Motor neuron (in vitro differentiated cells): ENCODE results near the gene EXOC7. TPM values are rescaled to one million over a fixed set of nuclear protein-coding genes. Genes with fewer than 3 reads are reported as not detected.
A peak's percentile ranks its signal among the peaks of the same experiment; 100 is the strongest.
"Not testable (repeated sequence)": the region's sequence is repeated elsewhere in the genome, so short reads cannot be mapped to it uniquely, and the experiment has no call there.

Experiments used
- ATAC-seq, 8 experiments: fragments of 200-7000 bp; cut with Tn5 transposase; replicated peaks in 6 of 8; 2 replicates each; pipeline ENCODE4 v1.8.0; 2021; ENCODE audit warnings: mild to moderate bottlenecking in 8 of 8, moderate library complexity in 8 of 8
- H3K27ac ChIP-seq, 2 donors: fragments of 250-450 bp; sonication (Bioruptor Pico); 2 replicates each; pipeline ENCODE4 v1.9.0; 2021; ENCODE audit warnings: antibody characterized with exemption in 2 of 2, mild to moderate bottlenecking in 2 of 2, moderate library complexity in 1 of 2
- H3K4me1 ChIP-seq, 2 donors: fragments of 250-450 bp; sonication (Bioruptor Pico); replicated peaks in 1 of 2; 2 replicates each; pipeline ENCODE4 v1.6.1; 2021; ENCODE audit warnings: antibody characterized with exemption in 2 of 2, mild to moderate bottlenecking in 2 of 2, moderate library complexity in 1 of 2
- H3K4me3 ChIP-seq, 5 donors: fragments of 250-450 bp; sonication (Bioruptor Pico); 2 replicates each; pipeline ENCODE4 v1.9.0; 2021; ENCODE audit warnings: antibody characterized with exemption in 5 of 5, mild to moderate bottlenecking in 5 of 5, moderate library complexity in 4 of 5
- WGBS, 10 experiments: fragments of 450-650 bp; shearing (Covaris generic); methylation state at CpG; one replicate each; pipeline ENCODE4 v1.0.0; 2022; 5-methylcytosine and 5-hydroxymethylcytosine counted together
- in situ Hi-C, 9 experiments: fragments of 400-800 bp; cut with MboI; loops; one replicate each; pipeline ENCODE4 v1.15.0; 2021; ENCODE audit warnings: low sequenced_read_pairs in 9 of 9, low pct_unique_long_range_greater_than_20kb in 2 of 9; ENCODE audit not compliant: unreplicated experiment in 9 of 9
- total RNA-seq, 8 experiments: library from RNA; unstranded; fragments of 300-600 nt; gene quantifications; 2 replicates each; pipeline versions ENCODE4 v1.2.3 to v1.2.4, GENCODE V29; 2022

EXOC7 gene
- total RNA-seq, 8 experiments from 2014 or later: 39.6 to 105 (median 64.7) TPM

GRCh38 chr17:76042868-76043267 lies 60.7 kb downstream of the EXOC7 start:
- H3K4me3 ChIP-seq, in situ Hi-C loops, ATAC-seq, H3K4me1 ChIP-seq, H3K27ac ChIP-seq: not testable (repeated sequence)
- WGBS, 10 experiments: 92 to 100% (median 100%) methylated on average over 1 to 3 of the region's 3 CpGs; no CpG with 5 or more reads in 3 of the 10 experiments

GRCh38 chr17:76040376-76040775 lies 63.2 kb downstream of the EXOC7 start:
- ATAC-seq: no peak
- in situ Hi-C loops: no loop called here
- Histone ChIP-seq H3K4me3 (no peak overlapping the region), H3K4me1 (peaks cover 7 to 13% of the 10 kb centered on the region in 2 donors), H3K27ac (no peak overlapping the region)
- 47 to 94% (median 67%) methylated on average over 1 to 5 of the region's 6 CpGs; no CpG with 5 or more reads in 2 of the 10 experiments for WGBS, 10 experiments

GRCh38 chr17:76039121-76039520 lies 64.5 kb downstream of the EXOC7 start:
- in situ Hi-C loops: no loop called here
- peak in 6 of 8 experiments; percentile 45 to 96 (median 84) for ATAC-seq
- WGBS, 10 experiments: 53 to 100% (median 80%) methylated on average over 2 to 5 of the region's 6 CpGs; no CpG with 5 or more reads in 2 of the 10 experiments
- no peak overlapping the region for H3K4me3 ChIP-seq
- H3K4me1 ChIP-seq: peaks cover 7 to 17% of the 10 kb centered on the region in 2 donors
- no peak overlapping the region for H3K27ac ChIP-seq

- ATAC-seq: no peak
- H3K4me3 ChIP-seq: no peak overlapping the region
- no peak overlapping the region for H3K27ac ChIP-seq
- in situ Hi-C loops: no loop called here
- H3K4me1 ChIP-seq: peaks cover 7 to 17% of the 10 kb centered on the region in 2 donors
- WGBS, 10 experiments: 50 to 100% (median 90%) methylated on average over 1 to 3 of the region's 3 CpGs; no CpG with 5 or more reads in 3 of the 10 experiments
Measured at GRCh38 chr17:76038050-76038449, 65.5 kb downstream of the EXOC7 start.

- ATAC-seq: peak; percentile 25 to 94 (median 63)
- no peak overlapping the region for H3K27ac ChIP-seq
- WGBS, 10 experiments: 31 to 71% (median 42%) methylated on average over 1 to 10 of the region's 22 CpGs; no CpG with 5 or more reads in 3 of the 10 experiments
- in situ Hi-C loops: no loop called here
- no peak overlapping the region for H3K4me3 ChIP-seq
- H3K4me1 ChIP-seq: peaks cover 7 to 17% of the 10 kb centered on the region in 2 donors
Measured at GRCh38 chr17:76036497-76037261, 66.9 kb downstream of the EXOC7 start.

- peaks cover 7 to 20% of the 10 kb centered on the region in 2 donors for H3K4me1 ChIP-seq
- in situ Hi-C loops: no loop called here
- WGBS, 10 experiments: 0 to 100% (median 77%) methylated on average over 1 to 11 of the region's 13 CpGs; no CpG with 5 or more reads in 1 of the 10 experiments
- no peak overlapping the region for H3K4me3 ChIP-seq
- ATAC-seq: peak in 3 of 8 experiments; percentile 22 to 77 (median 45)
- no peak overlapping the region for H3K27ac ChIP-seq
Measured at GRCh38 chr17:76034428-76035350, 68.9 kb downstream of the EXOC7 start.

GRCh38 chr17:76033139-76033538 lies 70.4 kb downstream of the EXOC7 start:
- Histone ChIP-seq H3K4me1 (peaks cover 7 to 22% of the 10 kb centered on the region in 2 donors), H3K4me3 (no peak overlapping the region), H3K27ac (no peak overlapping the region)
- 75 to 100% (median 92%) methylated on average over 1 to 5 of the region's 6 CpGs; no CpG with 5 or more reads in 2 of the 10 experiments for WGBS, 10 experiments
- no peak for ATAC-seq
- in situ Hi-C loops: no loop called here

GRCh38 chr17:76032780-76033108 lies 70.8 kb downstream of the EXOC7 start:
- Histone ChIP-seq H3K4me3 (no peak overlapping the region), H3K27ac (no peak overlapping the region), H3K4me1 (peaks cover 7 to 22% of the 10 kb centered on the region in 2 donors)
- in situ Hi-C loops: no loop called here
- WGBS, 10 experiments: 80 to 100% (median 100%) methylated on average over 1 to 4 of the region's 5 CpGs; no CpG with 5 or more reads in 1 of the 10 experiments
- ATAC-seq: no peak

- Histone ChIP-seq H3K4me1 (peaks cover 7 to 22% of the 10 kb centered on the region in 2 donors), H3K4me3 (no peak overlapping the region), H3K27ac (no peak overlapping the region)
- ATAC-seq: no peak
- in situ Hi-C loops: no loop called here
- 60 to 94% (median 70%) methylated on average over 3 to 9 of the region's 20 CpGs; no CpG with 5 or more reads in 4 of the 10 experiments for WGBS, 10 experiments
Measured at GRCh38 chr17:76032073-76032779, 71.4 kb downstream of the EXOC7 start.

Other genes with a start within 250 kb of the EXOC7 start
- gene WBP2, start 248.5 kb downstream of the EXOC7 start, total RNA-seq: 10 to 100 TPM; 51.3 to 86.5 (median 60.1) TPM
- 10 to 100 TPM in 2 of 8 experiments, 1 to 10 TPM in 5, under 1 TPM in 1; 0.67 to 15.1 (median 4.8) TPM for gene TRIM47, start 225.2 kb downstream of the EXOC7 start, total RNA-seq
- 10 to 100 TPM in 7 of 8 experiments, 1 to 10 TPM in 1; 8.7 to 22.5 (median 13.4) TPM for gene TRIM65, start 206.8 kb downstream of the EXOC7 start, total RNA-seq
- gene MRPL38, start 198.9 kb downstream of the EXOC7 start, total RNA-seq: 10 to 100 TPM; 31.1 to 77.0 (median 47.0) TPM
- gene FBF1, start 162.7 kb downstream of the EXOC7 start, total RNA-seq: 10 to 100 TPM in 3 of 8 experiments, 1 to 10 TPM in 5; 4.8 to 14.7 (median 7.6) TPM
- gene ACOX1, start 124.6 kb downstream of the EXOC7 start, total RNA-seq: 100 to 1,000 TPM in 1 of 8 experiments, 10 to 100 TPM in 7; 14.6 to 106 (median 32.4) TPM
- 10 to 100 TPM in 6 of 8 experiments, 1 to 10 TPM in 2; 7.8 to 29.8 (median 15.4) TPM for gene TEN1, start 124.5 kb downstream of the EXOC7 start, total RNA-seq
- 10 to 100 TPM in 1 of 8 experiments, 1 to 10 TPM in 7; 3.5 to 11.0 (median 6.2) TPM for gene CDK3, start 102.9 kb downstream of the EXOC7 start, total RNA-seq
- 1 to 10 TPM in 1 of 8 experiments, under 1 TPM in 6, not detected in 1; 0.05 to 1.0 (median 0.59) TPM for gene EVPL, start 76.5 kb downstream of the EXOC7 start, total RNA-seq
- 10 to 100 TPM; 21.2 to 70.9 (median 36.4) TPM for gene SRP68, start 31.3 kb downstream of the EXOC7 start, total RNA-seq
- under 1 TPM in 6 of 8 experiments, not detected in 2; 0.11 to 0.81 (median 0.46) TPM for gene GALR2, start 29.0 kb downstream of the EXOC7 start, total RNA-seq
- gene ZACN, start 24.6 kb downstream of the EXOC7 start, total RNA-seq: 10 to 100 TPM; 13.1 to 37.3 (median 20.9) TPM
- gene FOXJ1, start 37.5 kb upstream of the EXOC7 start, total RNA-seq: 10 to 100 TPM in 1 of 8 experiments, 1 to 10 TPM in 4, under 1 TPM in 3; 0.41 to 83.2 (median 3.0) TPM
- gene RNF157, start 136.7 kb upstream of the EXOC7 start, total RNA-seq: 10 to 100 TPM in 7 of 8 experiments, 1 to 10 TPM in 1; 1.7 to 36.9 (median 25.6) TPM
- gene UBALD2, start 161.6 kb upstream of the EXOC7 start, total RNA-seq: 10 to 100 TPM; 11.7 to 34.6 (median 21.3) TPM
- 1 to 10 TPM; 2.8 to 9.3 (median 3.6) TPM for gene QRICH2, start 204.5 kb upstream of the EXOC7 start, total RNA-seq